C4-2B (cell line): Measurements from ENCODE around the gene ATXN1.

Source experiments
- H3K27ac ChIP-seq: fragments of 450-650 bp; 2 replicates; pipeline ENCODE4 v1.5.1; 2017
- ZFX ChIP-seq: fragments of 450-650 bp; IDR thresholded peaks from 2 replicates; pipeline ENCODE4 v1.6.1; 2017
- TF ChIP-seq, protein P1 (sequence below): fragments of 450-650 bp; conservative IDR thresholded peaks from 2 replicates; pipeline ENCODE4 v1.5.1; 2017; ENCODE audit warnings: mild to moderate bottlenecking

ATXN1 gene

DNA sequence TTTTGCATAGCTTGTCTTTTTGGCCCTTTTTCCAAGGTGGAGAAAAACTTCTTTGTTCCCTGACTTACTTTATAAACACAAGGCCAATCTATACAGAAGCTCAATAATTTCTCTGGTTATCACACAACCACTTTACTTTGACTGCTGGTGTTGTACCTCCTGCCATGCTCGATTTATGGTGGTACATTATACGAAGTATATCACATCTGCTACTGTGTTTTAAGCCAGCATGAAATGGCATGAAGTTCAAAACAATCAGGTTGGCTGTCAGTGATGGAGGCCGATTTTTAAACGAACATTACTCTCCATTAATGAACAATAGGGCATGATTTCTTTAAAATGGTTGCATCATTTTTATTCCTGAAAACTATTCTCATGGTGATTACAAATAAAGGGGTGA, 21.0 kb upstream of the ATXN1 start:
- H3K27ac ChIP-seq: no peak overlapping the region
- TF ChIP-seq, protein P1, sequence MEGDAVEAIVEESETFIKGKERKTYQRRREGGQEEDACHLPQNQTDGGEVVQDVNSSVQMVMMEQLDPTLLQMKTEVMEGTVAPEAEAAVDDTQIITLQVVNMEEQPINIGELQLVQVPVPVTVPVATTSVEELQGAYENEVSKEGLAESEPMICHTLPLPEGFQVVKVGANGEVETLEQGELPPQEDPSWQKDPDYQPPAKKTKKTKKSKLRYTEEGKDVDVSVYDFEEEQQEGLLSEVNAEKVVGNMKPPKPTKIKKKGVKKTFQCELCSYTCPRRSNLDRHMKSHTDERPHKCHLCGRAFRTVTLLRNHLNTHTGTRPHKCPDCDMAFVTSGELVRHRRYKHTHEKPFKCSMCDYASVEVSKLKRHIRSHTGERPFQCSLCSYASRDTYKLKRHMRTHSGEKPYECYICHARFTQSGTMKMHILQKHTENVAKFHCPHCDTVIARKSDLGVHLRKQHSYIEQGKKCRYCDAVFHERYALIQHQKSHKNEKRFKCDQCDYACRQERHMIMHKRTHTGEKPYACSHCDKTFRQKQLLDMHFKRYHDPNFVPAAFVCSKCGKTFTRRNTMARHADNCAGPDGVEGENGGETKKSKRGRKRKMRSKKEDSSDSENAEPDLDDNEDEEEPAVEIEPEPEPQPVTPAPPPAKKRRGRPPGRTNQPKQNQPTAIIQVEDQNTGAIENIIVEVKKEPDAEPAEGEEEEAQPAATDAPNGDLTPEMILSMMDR: no peak
- TF ChIP-seq ZFX: no peak

DNA sequence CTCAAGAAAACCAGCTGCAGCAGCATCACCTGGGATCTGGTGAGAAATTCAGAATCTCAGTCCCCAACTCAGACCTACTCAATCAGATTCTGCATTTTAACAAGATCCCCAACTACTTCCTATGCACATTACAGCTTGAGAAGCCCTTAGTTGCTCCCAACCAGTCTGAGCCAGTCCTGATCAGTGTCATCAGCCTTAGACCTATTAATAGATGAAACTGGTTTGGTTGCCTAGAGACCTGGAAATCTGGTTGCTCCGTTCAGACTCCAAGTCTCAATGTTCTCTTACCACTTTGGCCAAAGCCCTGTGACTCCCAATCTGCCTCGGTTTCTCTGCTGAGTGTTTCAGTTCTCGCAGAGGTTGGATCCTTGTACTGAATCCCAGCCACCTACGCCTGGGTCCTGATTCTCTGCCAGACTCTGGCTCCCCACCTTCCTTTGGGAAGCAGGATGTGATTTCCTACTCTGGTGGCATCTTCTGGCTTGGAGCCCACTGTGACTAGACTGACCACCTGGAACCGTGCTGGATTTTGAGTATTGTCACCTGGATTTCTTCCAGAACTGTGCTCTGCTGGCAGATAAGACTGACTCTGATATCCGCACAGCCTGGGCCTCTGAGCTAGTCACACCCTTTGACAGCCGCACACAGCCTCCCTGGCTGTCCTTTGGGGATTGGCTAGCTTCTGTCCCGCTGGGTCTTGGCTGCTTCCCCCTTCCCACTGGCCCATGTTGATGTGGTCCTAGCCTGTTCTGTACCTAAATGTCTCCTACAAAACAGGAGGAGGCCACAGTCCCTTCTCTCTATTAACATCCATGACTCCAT, 20.3 kb upstream of the ATXN1 start:
- peak overlapping the region; percentile 40 for H3K27ac ChIP-seq
- TF ChIP-seq ZFX: no peak

DNA sequence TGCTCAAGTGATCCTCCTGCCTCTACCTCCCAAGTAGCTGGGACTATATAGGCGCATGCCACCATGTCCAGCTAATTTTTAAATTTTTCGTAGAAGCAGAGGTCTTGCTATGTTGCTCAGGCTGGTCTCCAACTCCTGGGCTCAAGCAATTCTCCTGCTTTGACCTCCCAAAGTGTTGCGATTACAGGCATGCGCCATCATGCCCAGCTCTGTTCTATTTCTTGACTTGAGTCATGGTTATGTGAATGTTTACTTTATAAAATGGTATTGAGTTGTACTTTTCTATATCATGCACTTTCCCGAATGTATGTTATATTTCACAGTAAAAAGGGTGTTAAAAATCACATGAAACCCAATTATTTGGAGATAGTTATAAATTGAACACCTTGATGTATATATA, 17.3 kb upstream of the ATXN1 start:
- TF ChIP-seq, protein P1: no peak
- no peak for TF ChIP-seq ZFX
- H3K27ac ChIP-seq: no peak overlapping the region

DNA sequence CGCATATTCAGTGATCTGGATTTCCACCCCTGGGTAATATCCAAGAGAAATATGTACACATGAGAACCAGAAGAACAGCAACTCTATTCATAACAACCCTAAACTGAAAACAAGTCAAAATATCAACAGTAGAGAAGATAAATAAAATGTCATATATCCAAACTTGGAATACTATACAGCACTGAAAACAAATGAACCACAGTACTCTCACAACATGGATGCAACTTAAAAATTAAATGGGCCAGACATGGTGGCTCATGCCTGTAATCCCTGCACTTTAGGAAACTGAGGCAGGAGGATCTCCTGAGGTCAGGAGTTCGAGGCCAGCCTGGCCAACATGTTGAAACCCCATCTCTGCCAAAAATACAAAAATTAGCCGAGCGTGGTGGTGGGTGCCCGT, 16.5 kb upstream of the ATXN1 start:
- TF ChIP-seq ZFX: no peak
- TF ChIP-seq, protein P1: no peak
- no peak overlapping the region for H3K27ac ChIP-seq

DNA sequence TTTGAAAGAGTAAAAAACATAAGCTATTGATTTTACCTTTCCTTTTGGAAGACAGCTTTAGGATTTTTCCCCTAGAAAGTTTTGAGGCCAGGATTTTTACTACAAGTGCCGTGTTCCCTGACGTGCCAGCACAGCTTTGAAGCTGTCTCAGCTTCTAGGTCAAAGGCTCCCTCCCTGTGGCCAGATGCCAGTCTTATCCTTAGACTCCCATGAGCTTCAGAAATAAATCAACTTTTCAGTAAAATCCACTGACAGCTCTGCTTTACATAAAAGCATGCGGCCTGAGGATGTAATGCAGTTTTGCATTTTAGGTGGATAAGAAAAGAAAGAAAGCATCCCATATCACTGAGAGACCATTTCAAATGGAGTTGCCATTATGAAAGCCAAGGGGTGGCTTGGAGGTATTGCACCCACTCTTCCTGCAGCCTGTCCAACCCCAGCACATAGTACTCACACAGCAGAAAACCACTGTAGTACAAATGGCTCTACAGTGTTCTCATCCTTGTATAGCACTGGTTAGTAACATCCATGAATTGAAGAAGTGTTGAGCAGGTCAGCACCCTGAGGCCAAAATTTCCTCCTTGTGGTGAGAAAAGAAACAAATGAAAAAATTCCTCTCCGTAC, 15.2 kb upstream of the ATXN1 start:
- no peak overlapping the region for H3K27ac ChIP-seq
- TF ChIP-seq, protein P1: no peak
- no peak for TF ChIP-seq ZFX

DNA sequence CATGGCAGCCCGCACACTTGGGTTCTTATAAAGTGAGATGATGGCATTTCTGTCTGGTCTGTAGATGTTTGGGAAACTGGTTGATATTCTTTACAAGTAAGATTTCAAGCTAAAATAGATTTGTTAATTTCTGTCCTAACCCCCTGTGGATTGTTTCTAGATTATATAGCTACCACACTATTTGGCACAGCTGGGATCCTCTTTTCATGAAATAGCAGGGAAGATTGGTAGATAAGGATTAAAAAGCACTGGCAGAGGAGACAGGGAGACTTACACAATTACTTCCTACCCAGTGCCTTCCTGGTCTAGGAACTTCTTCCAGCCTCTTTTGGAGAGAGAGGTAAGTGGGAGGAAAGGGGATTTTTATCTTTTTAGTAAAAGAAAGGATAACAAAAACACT, 13.2 kb upstream of the ATXN1 start:
- H3K27ac ChIP-seq: no peak overlapping the region
- TF ChIP-seq, protein P1: no peak
- no peak for TF ChIP-seq ZFX

DNA sequence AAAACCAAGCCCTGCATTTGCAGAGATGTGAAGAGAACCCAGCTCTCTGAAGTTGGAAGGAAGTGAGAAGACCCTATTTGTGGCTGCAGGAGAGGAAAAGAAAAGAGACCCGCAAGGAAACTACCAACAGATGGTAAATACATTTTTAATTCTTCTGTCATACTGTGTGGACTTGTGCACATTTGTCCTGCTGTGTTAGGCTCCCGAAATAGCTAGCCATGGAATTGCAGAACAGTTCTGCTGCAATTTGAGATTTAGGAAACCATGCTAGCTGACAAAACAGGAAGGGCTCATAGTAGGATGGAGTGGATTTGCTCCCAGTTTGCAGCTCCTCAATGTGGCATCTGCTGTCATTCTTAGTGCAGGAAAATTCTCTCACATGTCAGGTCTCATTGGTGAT, 12.1 kb upstream of the ATXN1 start:
- H3K27ac ChIP-seq: no peak overlapping the region
- TF ChIP-seq ZFX: no peak
- TF ChIP-seq, protein P1: no peak
